Astrocyte of the hippocampus (primary cell): ENCODE results near the gene TMEM140.
"Not testable (repeated sequence)": the region's sequence is repeated elsewhere in the genome, so short reads cannot be mapped to it uniquely, and the experiment has no call there.

Experiments
- DNase-seq: peaks from one replicate; pipeline ENCODE4 v3.0.0; 2011; ENCODE audit warnings: low read depth, low spot score

TMEM140 gene

GRCh38 chr7:135195156-135195555 lies 47.3 kb downstream of the TMEM140 start:
- DNase-seq, result no peak

- DNase-seq, result no peak
These were observed 48.2 kb downstream of the TMEM140 start for GRCh38 chr7:135195968-135196629.

- DNase-seq, result no peak
These were observed 49.5 kb downstream of the TMEM140 start for GRCh38 chr7:135197343-135197742.

- DNase-seq, result no peak
These were observed 50.2 kb downstream of the TMEM140 start for GRCh38 chr7:135197906-135198655.

GRCh38 chr7:135199439-135199838 lies 51.6 kb downstream of the TMEM140 start:
- DNase-seq, result no peak

GRCh38 chr7:135200821-135201331 lies 53.0 kb downstream of the TMEM140 start:
- DNase-seq, result peak; percentile 59

DNA sequence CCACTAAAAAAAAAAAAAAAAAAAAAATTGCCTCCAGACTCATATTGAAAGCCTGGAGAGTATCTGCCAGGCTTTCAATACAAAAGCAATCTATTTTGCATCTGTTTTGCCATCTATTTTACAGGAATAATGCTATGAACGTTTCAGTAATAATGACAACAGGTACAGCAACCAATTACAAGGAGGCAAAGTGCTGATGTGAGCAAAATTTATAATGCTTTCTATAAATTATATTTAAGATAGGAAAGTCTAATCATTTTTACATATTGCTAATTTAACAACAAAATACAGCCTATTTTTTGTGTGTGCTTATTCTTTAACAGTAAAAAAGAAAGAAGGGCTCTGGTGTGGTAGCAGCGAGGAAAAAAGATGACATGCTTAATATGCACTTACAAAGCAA lies 53.5 kb downstream of the TMEM140 start:
- no peak for DNase-seq

DNA sequence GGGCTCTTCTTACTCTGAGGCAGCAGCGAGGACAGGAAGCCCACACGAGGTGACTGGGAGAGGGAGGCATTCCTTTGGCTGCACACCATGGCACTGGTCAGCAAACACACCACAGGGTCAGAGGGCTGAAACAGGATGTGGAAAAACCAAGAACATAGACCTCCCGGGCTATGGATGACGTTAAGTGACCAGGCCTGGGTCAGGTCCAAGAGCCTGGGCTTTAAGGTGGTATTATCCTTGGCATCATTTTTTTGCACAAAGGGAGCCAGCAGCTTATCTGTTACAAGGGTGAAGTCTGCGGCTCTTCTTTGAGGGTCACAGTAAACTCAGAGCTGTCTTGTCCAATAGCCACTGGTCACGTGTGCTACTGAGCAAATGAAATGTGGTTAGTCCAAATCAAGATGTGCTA lies 56.5 kb downstream of the TMEM140 start:
- peak; percentile 78 for DNase-seq

DNA sequence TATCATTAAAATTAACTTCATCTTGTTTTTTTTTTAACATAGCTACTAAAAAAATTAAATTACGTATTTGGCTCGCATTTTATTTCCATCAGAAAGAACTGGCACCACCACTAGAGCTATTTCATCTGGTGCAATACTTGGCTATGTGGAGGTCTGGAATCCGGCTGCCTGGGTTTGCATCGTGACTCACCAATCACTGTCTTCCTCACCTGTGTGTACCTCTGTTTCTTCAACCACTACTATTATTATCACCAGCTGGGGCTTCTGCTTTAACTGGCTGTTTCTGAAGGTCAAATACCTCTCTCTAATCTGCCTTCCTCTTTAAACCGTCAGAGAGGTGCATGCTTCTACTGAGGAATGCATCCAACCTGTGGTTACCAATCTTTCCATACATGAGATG lies 57.0 kb downstream of the TMEM140 start:
- DNase-seq, result peak; percentile 33

DNA sequence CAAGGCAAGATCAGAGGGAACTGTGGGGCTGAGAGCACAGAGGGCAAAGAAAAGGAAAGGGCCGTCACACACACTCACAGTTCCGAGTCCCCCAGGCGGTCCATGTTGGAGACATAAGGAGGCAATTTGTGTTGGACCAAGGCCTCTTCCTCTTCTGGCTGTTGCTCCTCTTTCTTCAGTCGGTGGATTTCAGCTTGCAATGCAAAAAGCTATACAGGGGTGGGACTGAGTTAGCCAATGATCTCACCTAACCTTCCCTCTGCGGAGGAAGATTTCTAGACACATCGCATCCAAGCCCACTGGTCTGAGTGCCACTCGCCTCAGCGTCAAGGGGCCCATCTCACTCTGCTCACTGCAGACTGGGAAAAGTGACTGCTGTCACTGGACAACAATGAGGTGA lies 58.0 kb downstream of the TMEM140 start:
- no peak for DNase-seq

DNA sequence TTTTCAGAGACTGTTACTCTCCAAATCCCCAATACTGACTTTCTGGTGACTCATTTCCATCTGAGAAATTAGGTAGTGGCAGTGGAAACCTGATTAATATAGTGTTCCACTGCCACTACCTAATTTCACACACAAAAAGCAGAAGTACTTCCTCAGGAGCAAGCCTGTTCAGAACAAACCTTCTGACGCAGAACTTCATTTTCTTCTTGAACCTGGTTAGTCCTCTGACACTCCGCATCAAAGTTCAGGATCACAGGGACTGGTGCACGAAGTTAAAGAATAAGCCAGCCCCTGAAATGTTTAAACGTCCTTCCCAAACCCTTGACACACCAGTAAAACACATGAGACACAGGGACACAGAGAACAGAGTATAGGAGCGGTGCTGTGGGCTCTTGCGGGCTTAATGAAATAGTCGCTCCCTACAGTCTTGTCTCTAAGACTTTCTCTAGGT lies 59.1 kb downstream of the TMEM140 start:
- no peak for DNase-seq

GRCh38 chr7:135207406-135208101 lies 59.7 kb downstream of the TMEM140 start:
- DNase-seq, result no peak

GRCh38 chr7:135208102-135208793 lies 60.4 kb downstream of the TMEM140 start:
- peak; percentile 25 for DNase-seq

GRCh38 chr7:135209225-135209834 lies 61.5 kb downstream of the TMEM140 start:
- DNase-seq, result no peak

DNA sequence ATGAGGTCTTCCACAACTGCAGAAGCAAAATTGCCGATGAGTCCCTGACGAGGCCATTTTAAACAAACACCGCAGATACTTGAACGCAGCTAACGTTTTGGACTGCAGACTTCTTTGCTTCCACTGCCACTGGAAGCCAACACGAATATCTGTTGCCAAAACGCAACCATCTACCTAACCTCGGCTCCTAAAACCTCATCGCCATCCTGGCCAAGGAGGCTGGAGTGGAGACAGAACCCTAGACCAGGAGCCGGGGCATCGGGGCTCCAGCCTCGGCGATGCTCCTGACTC lies 63.0 kb downstream of the TMEM140 start:
- peak; percentile 63 for DNase-seq

GRCh38 chr7:135211179-135211945 lies 63.5 kb downstream of the TMEM140 start, which contains the start of gene WDR91:
WDR91 (minus strand) TSS chr7:135211526; CDS start chr7:135211502, 24 bp downstream.
- peak; percentile 98 for DNase-seq

GRCh38 chr7:135211946-135212685 lies 64.2 kb downstream of the TMEM140 start:
- not testable (repeated sequence) for DNase-seq

- DNase-seq, result no peak
These were observed 66.0 kb downstream of the TMEM140 start for GRCh38 chr7:135213831-135214230.

DNA sequence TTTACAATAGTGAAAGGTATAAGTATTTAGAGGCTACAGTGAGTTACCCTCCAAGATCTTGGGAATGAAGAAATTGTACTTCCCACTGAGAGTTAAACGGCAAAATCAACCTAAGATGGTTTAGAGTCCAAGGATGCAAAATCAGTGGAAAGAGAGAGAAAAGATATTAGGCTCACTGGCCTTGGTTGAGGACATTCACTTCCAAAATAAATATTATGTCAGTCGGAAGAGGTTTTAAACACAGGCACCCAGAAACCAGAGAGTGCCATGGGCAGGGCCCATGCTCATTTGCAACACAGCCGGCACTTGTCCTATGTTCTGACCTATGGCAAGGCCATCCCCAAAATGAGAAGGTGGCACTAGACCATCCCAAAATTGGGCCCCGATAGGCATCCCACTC lies 67.3 kb downstream of the TMEM140 start:
- no peak for DNase-seq

DNA sequence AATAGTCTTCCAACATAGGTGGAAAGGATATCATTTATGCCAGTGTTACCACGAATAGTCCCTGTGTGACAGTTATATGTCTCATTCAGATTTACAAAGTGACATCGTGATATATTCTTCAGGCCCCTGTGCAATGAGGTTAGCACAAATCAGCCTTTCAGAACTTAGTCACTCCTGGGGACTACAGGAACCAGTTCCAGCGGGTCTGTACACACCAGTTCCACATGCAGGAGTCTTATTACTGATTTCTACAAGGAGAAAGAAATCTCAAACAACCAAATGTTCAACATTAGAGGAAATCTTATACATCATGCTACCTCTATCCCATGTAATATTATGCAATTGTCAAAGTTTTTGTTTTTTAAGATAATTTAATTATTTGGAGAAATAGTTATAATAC lies 67.8 kb downstream of the TMEM140 start:
- no peak for DNase-seq
